Suppressor macrophage treated with lipopolysaccharide for 4 hours (primary cell): ENCODE results near the gene SORCS2.
A peak's percentile ranks its signal among the peaks of the same experiment; 100 is the strongest.

ENCODE experiments used
- DNase-seq: peaks from one replicate; pipeline ENCODE4 v3.0.0-alpha.2; 2020

SORCS2 gene

GRCh38 chr4:7648544-7649395 lies 456.4 kb downstream of the SORCS2 start:
- no peak for DNase-seq

GRCh38 chr4:7649411-7649740 lies 457.0 kb downstream of the SORCS2 start:
- no peak for DNase-seq

GRCh38 chr4:7649741-7650531 lies 457.6 kb downstream of the SORCS2 start:
- DNase-seq: peak; percentile 87

GRCh38 chr4:7650606-7651385 lies 458.5 kb downstream of the SORCS2 start:
- DNase-seq: no peak

DNA sequence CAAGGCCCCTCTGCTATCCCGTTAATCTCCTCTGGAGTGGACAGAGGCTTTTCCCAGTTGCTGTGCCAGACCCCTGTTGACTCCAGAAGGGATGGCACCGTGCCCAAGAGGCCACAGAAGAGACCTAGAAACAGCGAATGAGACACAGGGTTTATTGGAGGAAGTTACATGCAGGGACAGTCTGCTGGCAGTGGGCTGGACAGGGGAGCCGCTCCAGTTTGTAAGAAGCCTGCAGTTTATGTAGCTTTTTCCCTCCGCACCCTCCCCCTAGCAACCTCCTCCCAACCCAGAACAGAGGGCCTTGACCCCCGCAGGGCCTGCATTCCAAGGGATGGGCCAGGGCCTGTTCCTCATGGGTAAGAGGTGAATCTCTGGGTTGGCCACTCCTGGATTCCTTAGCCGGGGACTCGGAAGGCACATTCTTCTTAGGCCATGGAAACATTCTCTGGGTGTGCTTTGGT lies 459.2 kb downstream of the SORCS2 start:
- no peak for DNase-seq

- no peak for DNase-seq
Observed at GRCh38 chr4:7652006-7652405, 459.7 kb downstream of the SORCS2 start.

DNA sequence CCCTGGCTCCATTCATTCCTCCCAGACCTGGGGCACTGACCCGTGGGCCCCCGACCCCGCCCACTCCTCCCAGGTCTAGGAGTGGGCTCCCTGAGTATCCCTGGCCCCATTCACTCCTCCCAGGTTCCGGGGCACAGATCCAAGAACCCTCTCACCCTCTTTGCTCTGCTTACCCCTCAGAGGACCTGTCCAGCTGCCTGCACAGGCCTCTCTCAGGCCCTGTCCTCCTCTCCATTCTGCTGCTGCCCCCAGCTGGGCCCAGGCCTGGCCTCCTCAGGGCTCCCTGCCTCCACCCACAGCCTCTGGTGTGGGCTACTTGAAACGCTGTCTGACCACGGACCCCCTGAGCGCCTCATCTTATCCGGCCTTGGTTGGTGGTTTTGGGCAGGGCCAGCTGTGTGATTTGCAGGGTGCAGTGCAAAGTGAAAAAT lies 460.1 kb downstream of the SORCS2 start:
- no peak for DNase-seq

GRCh38 chr4:7652906-7653305 lies 460.6 kb downstream of the SORCS2 start:
- DNase-seq: no peak

GRCh38 chr4:7653510-7654369 lies 461.4 kb downstream of the SORCS2 start:
- DNase-seq: peak; percentile 86

- DNase-seq: no peak
Observed at GRCh38 chr4:7654550-7655445, 462.5 kb downstream of the SORCS2 start.

DNA sequence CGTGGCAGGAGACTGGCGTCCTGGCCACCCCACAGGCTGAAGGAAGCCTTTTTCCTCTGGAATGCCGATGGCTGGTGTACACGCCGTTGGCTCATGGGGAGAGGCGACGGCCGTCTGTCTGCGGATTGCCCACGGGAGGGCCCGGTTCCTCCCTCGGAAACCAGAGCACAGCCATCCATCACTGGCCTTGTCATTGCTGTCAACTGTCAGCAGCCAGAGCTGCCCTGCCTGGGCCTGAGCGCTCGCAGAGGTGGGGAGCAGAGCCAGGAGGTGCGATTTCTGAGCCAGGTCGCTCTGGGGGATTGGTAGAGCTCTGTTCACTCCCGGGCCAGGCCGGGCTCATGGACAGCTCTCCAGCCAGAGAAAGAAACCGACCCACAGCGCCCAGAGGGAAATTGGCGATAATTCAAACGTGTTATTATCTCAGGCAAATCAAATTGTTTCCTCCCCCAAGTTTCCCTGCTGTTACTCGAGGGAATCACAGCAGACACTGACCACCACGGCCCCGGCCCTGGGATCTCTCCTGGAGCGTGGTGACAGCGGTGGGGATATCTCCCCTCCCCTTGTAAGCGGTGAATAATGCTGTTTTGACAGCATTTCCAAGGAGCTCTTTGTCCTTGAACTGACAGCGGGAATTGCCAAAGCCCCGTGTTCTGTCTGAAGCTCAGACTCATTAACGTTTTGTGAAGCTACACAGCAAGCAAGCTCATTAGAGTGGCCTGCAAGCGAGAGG lies 463.3 kb downstream of the SORCS2 start:
- no peak for DNase-seq

- no peak for DNase-seq
Observed at GRCh38 chr4:7656244-7656800, 464.0 kb downstream of the SORCS2 start.

GRCh38 chr4:7657545-7658297 lies 465.4 kb downstream of the SORCS2 start:
- peak; percentile 7 for DNase-seq

DNA sequence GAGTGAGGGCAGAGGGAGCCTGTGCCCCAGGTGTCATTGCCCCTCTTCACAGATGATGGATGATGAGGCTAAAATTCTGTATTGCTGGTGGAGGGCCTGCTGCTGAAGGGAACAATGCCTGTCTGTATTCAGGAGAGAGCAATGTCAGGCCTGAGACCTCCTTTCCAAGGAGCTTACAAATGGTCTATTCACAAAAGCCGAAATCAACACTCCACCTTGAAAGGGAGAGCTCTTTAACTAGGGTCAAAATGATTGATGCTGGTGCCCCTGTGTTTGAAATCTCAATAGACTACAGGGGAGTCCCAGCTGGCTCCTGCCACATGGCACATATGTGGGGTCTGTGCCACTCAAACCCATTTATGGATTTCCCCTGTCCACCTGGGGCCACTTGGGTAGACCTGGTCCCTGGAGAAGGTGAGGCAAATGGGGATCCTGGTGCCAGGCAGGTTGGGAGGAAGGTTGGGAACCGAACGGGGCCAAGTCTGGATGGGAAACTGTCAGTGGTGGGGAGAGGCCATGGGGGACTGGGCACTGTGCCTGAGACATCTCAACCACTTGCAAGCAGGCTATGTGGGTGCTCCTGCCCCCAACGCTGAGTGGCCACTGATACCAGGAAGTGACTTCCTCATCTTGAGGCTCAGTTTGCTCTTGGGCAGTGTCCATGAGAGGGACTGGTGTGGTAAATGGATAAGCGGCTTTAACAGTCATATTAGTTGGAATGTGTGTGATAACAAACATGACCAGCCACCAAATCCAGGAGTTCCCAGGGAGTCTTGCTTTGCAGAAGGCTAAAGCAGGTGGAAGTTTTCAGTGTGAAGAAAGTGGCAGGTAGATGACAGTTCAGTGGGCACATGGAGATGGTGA lies 466.2 kb downstream of the SORCS2 start:
- peak; percentile 9 for DNase-seq

DNA sequence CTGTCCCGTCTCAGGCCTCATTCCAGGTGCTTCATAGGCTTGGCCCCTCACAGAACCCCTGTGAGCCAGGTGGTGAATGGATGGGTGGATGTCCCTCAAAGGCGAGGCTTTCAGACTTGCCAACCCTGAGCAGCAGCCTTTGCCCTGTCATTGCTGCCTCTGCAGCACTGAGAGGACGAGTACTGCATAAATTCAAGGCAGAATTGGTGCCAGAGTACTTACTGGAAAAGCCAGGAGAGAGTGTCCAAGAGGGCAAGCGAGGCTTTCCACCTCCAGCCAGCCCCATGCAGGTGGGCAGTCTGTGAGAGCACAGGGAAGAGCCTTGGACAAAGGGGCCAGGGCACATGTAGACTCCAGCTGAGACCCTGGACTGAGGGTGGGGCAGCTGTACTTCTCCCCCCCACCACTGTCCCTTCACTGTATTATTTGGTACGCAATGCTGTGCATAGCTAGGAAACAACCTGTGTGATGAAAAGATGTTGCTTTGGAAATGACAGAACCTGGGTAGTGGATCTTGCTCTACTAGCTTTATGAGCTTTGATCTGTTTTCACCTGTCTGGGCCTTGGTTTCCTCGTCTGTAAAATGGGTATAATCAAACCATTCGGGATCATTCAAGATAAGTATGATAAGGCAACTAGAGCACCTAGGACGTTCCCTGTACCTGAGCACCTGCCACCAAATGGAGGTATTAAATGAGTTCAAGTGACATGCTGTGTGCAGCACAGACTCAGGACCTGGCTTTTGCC lies 467.3 kb downstream of the SORCS2 start:
- DNase-seq: no peak

DNA sequence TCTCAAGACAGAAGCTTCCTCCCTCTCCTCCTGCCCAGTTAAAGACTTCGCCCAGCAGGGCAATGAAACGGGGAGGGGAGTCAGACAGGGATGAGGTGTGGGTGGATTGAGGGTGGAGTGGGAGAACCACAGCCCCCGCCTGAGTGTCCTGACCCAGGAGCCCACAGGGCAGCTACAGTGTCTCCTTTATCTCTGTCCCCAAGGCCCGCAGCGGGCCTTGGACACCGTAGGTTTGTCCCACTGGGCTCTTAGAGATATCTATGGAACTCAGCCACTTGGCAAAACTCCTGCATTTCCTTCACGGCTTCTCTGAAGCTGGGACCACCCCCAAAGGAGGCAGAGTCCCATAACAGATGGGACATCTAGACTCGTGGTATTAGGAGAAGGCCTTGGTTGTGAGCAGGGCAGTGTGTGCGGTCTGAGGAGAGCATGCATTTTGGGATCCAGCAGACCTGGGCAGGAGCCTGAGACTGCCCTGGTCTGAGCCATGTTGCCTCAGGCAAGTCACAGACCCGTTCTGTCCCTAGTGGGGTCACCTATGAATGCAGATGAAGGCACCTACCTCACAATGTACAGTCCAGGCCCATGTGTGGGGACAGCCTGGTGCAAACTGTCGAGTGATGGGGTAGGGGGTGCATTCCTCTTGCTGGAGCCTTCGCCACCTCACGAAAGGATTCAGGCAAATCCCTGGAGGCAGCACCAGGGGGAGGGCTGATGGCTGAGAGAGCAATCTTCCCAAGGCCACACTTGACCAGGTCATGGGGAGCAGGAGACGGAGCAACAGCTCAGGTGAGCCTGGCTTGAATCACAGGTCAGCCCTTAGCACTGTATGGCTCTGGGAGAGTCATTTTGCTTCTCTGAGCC lies 468.1 kb downstream of the SORCS2 start:
- DNase-seq: no peak
